ENCODE data around the gene C14orf132.

C14orf132 gene

DNA sequence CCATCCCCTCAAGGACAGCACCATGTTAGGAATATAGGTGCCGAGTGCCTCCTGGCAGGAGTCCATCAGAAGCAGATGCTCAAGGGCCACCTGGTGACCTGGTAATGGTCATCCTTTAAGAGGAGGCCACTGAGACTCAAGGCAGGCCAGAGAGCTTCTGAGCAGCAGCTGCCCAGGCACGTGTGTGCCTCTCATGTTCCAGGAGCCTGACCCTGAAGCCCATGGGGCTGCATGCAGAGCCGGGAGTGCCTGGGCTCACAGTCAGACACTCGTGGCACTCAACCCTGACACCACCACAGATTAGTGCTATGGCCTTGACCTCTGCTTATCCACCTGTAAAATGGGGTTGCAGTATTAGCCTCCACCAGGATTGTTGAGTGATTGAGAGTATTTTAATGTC is 45.6 kb downstream of the C14orf132 start:
- DNase-seq: no peak

DNA sequence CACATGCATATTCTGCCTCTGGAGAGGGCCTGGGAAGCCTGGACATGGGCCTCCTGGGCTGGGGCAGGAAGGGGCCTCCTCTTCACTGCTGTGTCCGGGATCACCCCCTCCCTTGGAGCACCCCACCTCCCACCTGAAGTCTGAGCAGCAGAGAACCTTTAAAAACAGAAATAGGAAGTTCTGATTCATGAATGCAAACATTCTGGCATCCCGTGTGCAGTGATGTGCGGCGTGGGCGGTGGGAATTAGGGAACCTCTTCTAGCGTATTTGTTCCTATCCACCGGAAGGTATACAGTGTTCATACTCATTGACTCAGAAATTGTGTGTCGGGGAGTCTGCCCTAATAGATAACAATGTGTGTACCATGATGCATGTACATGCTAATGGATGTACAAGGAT is 46.2 kb downstream of the C14orf132 start:
- peak; percentile 23 to 33 for DNase-seq

DNA sequence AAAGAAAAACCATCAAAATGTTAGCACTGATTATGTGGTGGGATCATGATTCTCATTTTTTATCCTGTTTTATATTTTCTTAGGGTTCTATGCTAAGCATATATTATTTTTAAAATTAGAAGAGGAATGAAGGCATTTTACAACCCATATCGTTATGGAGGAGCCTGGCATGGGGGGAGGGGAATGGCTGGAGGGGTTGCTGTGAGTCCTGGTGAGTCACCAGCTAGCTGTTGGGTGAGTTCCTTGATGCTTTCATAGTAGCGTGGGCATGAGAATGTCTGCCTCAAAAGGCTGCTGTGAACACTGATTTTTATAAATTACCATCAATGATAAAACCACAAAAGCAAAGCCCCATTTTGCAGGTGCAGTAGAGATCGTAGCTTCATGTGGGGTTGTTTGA is 46.9 kb downstream of the C14orf132 start:
- DNase-seq: no peak

DNA sequence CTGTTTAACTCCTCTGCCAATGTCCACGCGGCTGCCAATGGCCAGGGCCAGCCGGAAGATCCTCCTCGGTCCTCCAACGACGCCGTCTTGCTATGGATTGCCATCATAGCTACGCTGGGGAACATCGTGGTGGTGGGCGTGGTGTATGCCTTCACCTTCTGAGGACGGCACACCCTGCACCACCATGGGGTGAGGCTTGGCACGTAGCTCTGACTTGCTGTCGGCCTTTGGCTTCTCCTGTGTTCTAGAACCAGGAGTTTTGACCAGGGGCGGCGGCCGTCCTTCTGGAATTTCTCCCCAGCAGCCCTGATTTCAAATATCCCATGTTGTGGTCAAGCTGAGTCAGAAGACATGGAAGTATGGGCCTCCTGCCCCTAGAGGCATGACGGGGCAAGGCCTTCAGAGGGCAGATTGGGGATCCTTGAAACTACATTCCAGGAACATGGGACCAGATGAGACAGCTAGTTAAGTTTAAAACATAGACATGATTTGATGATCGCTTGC is 47.5 kb downstream of the C14orf132 start:
- DNase-seq: no peak

DNA sequence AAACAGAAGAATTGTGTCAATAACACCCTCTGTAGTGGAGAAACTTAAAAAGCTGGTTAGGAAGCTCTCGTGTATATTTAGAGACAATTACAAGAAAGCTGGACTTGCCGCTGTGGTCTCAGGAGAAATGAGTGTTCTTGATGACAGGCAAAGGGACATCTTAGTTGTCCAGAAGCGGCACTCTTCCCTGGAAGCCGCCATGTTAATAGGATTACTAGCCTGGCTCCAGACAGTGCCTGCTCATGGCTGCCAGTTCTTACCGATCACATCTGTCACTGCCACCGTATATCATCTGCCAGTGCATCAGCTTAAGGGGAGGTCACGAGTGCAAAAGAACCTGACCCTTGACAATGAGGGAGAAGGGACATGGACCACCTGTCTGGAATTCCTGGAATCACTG is 48.9 kb downstream of the C14orf132 start:
- no peak for DNase-seq

DNA sequence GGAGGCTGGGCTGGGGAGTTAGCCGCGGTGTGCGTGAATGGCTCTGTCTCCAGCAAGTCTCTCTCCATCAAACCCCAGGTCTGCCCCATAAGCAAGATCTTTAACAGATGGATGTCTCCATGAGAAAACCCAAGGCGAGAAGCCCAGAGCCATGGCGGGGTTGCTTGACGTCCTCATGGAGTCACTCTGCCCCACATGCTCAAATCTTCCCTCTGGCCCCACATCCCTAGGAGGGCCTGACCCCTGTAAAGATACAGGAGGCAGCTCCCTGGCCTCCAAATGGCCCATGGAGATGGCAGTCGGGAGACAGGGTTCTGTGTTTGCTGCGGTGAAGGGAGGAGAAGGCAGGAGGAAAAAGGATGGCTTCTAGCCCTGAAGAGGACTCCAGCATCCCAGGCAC is 49.3 kb downstream of the C14orf132 start:
- DNase-seq: no peak

DNA sequence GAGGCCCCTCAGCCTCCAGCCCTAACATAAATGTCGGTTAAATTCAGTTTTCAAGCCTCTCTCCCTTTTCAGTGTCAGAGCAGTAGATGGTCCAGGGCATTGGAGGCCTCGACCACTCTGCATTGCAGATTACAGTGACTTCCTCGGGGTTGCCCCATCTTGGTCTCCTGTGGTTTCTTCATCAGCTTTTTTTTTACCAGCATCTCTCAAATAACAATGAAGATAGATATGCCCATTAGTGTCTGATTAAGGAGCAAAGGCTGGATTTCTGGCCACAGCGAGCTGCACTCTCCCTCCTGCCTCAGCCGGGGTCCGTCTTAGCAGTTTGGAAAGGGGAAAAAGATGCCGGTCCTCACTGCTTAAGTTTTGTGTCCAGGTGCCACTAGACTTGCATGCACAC is 49.7 kb downstream of the C14orf132 start:
- no peak for DNase-seq

DNA sequence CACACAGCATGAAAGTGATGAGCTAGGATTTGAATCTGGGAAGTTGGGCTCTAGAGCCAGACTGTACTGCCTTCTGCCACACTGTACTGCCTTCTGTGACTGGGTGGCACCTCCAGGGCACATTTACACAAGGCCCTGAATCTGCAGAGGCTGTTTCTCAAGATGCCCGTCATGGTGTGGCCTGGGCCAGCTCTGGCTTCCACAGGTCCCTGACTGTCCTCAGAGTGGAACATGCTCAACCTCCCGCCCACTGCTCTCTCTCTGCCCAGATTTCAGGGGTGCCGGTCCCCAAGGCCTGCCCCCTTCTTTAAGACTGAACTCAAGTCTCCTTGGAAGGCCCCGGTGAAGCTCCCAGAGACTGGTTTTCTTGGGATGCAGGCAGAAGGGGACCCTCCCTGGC is 50.2 kb downstream of the C14orf132 start:
- no peak for DNase-seq

DNA sequence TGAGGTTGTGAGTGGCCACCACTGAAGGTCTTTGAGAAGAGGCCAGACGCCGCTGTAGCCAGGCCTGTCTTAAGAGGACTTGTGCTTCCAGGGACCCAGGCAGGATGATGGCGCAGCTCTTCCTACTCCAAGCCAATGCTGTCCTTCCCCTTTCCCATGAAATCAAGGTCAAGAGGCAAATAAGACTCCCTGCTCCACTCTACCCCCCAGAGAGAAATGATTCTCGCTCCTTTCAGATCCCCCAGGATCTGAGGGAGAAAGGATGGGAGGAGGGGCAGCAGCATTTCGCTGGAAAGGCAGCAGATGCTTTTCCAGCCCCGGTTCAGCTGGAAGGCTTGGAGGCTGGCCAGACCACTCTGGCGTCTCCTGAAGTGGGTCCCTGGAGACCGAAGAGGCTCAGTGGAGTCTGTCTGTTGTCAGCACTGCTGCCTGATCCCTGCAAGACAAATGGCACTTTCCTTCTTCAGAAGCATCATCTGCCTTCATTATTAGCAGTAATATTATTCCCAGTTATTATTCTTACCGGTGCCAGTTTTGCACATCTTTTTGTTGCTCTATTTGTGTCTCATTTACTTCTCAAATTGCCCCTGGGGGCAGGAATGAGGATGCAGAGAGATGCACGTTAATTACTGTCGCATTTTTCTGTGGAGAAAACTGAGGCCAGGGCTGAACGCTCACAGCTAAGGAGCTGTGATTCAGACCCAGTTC is 51.4 kb downstream of the C14orf132 start:
- DNase-seq: no peak

DNA sequence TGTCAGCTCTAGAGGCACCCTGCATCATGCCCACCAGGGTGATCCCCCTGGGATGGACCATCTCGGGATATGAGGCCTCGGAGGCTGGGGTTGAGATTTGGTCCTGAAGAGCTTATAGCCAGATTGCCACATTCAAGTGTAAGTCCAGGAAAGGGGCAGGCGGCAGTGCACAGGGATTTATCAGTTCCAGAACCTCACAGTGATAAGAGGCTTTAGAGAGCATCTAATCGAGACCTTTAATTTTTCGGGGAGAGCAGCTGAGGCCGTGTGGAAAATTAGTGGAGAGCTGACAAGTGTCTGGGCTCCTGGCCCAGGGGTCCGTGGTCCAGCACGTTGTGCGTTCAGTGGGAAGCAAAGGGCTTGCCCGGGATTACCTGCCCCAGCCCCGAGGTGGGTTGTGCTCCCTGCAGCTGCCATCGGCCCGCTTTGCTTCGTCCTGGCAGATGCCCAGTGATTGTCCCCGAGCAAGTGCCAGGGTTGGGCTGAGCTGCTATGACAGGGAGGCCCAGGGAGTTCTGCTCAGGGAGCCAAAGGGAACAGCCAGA is 52.1 kb downstream of the C14orf132 start:
- no peak for DNase-seq

DNA sequence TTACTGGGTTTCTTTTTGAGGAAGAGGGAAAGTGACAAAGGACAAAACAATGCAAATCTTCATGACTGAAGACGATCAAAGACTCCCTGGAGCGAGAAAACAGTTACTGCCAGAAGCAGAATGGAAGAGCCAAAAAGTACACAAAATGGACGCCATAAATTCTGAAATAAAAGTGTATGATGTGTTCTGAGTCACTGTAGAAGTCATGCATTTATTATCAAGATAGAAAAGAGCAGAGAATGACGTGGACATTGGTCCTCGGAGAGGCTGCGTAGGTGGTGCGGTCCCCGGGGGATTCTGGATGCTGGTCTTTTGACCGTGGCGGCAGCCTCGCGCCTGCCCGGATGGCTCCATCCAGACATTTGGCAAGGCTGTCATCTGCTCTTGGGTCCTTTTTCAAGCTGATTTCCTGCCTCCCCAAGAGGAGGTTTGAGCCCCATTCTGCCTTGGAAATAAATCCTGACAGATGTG is 52.8 kb downstream of the C14orf132 start:
- DNase-seq: no peak

DNA sequence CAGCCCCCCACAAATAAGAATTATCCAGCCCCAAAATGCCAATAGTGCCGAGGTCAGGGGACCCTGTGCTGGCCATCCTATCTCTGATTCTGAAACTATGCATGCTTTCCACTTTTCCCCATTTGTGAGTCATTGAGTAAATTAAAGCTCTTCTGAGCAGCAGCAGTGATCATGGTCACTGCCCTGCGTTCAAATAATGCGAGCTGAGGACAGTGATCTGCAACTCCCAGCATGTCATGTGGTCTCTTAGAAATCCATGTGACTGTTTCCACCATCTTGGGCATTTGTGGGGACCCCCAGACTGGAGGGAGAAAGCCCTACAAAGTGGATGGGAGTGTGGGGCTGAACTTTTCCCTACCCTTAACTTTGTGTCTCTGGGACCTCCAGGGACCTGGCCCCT is 53.8 kb downstream of the C14orf132 start:
- DNase-seq: no peak

DNA sequence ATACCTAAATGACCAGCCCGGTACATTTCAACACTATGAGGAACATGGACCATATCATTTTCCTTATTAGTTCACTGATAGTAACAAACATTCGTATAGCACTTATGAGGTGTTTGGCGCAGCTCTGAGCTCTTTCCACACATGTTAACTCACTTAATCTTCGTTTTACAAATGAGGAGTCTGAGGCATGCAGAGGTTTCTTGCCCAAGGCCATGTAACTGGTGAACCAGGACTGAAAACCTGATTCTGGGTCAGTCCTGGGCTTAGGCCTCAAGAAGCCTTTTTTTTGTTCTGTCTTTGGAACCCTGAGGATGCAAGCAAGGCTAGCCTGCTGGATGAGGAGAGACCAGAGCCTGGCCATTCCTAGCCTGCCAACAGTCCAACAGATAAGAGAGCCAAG is 55.0 kb downstream of the C14orf132 start:
- no peak for DNase-seq

DNA sequence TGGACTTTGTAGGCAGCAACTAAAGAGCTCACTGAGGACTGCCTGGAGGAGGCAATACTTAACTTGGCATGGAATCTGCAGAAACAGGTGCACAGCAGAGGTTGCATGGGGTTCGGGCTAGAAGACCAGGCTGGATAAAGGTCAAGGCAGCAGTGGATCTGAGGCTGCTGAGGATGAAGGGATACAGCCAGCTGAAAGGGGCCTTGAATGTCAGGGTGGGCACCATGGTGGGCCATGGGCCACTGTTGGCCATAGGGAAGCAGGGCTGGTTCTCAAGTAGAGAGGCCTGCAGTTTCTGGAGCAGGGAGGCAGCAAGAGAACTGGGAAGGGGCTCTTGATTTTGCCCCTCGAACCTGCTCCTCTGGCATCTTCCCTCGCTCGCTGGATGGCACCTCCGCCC is 55.5 kb downstream of the C14orf132 start:
- no peak for DNase-seq

DNA sequence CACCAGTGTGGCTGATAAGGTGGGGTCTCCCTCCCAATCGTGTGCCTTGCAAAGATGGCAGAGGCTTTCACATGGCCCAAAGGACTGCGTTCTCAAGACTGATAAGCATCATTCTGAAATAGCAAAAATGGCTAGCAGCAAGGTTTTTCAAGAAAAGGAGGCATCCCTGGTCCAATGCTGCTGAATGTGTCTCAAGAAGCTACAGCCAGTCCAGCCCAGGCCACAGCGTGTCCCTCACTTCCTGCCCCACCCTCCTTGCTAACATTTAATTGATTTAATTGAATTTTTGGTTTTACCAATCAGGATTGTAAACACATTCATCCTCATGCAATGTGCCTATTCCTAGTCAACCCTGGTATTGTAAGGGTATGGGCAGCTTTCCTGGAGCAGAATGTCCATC is 55.9 kb downstream of the C14orf132 start:
- DNase-seq: no peak

DNA sequence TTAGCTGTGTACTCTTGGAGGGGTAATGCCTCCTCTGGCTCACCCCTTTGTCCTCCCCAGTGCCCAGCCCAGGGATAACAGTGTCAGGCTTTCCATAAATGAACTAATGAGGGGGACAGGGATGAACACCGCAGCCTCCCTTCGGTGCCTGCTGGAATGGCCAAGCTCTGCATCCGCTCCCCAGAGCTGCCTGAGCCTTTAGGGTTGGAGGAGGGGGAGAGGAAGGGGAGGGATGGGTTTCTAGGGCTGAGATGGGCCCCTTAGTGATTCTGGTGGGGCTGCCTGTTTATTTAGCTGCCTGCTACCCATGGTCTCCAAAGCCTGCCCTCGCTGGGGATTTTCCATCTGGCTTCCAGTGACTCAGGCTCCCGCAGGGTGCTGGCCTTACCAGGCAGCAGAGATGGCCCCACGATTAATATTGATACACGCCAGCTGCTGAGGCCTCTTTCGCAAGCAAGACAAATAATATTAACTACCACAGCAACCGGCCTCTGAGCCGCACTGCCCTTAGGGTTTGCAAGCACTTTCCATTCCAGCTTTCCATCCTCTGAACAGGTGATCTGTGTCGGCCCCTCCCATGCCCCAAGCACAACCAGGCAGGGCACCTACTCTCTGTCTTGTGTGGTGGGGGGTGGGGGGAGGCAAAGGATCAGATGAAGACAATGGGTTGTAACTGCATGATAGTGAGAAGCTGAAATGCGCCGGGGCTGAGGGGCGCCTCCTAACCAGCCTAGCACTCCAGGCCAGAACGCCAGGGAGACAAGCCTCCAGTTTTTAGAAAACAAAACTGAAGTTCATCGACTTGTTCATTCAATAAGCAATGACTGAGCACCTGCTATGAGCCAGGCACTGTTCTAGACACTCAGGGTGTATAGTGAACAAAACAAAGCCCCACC is 56.7 kb downstream of the C14orf132 start:
- DNase-seq: no peak

DNA sequence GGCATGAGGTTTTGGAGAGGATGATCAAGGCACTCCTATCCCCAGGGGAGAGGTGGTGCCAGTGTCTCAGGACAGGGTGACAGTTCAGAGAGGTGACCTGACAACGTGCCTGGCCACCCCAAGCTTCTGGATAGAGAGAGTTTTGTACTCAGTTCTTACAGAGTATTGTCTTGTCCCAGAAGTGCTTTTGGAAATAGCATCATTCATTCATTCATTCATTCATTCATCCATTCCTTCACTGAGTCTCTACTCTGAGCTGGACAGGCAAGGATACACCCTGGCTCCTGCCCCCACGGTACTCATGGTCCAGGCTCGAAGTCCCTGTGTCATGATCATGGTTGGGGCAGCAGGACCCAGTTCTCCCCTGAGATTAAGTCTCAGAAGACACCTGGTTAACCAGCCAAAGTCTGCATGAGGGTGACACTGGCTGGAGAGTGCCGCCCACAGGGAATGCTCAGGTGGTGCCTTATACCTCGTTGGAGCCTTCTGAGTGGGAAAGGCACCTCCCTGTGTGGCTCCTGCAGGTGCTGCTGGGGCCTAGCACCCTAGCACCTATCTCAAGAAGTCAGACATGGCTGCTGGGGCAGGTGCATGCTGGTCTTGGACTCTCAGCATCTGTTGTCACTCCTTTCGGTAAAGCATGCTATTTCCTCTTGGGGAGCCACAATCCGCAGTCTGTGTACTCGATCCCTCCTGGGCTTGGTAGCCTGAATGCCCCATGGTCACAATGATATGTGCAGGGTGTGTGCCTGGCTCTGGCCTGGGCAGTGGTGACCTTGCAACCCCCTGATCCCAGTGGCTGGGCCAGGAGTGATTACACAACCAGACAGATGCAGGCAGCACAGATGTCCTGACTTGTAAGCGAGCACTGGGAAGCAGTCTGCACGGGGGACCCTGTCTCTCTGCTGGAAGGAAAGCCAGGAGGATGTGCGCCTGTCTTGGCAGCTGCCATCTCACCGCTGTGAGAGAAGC is 57.8 kb downstream of the C14orf132 start:
- no peak for DNase-seq

DNA sequence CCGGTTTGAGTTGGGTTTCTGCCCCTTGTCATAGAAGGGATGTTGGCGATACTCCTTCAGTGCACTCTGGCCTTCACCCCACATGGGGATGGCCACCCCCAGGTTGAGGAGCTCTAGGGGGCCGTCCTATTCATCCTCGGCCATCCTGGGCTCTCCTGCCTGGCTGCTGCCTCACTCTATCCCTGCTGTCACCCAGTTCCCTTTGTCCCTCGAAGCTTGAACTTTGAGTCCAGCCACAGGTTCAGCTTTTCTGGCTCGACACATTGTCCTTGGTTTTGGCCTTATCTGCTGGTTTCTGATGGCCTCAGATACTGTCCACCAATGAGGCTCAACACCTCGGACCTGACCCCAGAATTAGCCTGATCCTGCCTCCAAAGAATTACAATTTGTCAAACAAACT is 58.6 kb downstream of the C14orf132 start:
- DNase-seq: no peak

DNA sequence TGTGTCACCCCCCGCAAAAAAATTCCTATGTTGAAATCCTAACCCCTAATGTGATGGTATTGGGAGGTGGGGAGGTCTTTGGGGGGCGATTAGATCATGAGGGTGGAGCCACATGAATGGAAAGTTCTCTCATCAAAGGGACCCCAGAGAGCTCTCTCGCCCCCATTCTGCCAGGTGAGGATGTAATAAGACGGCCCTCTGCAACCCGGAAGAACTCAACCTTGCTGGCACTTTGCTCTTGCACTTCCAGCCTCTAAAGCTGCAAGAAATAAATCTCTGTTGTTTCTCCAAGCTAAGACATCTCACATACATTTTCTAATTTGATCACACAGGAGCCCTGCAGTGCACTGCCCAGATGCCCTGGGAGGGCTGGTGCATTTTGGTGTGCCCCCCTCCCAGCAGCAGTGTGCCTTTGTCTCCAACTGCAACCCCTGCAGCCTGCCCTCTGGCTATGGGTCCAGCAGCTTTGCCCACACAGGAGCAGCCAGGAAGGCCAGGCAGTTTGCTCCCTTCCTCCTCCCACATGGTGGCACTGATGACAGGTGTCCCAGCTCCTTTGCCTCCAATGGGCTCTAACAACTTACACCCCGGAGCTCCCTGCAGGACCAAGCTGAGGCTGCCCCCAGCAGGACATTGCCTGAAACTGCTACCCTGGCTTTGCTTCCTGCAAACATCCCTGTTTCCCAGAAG is 59.3 kb downstream of the C14orf132 start:
- DNase-seq: peak; percentile 12 to 16

DNA sequence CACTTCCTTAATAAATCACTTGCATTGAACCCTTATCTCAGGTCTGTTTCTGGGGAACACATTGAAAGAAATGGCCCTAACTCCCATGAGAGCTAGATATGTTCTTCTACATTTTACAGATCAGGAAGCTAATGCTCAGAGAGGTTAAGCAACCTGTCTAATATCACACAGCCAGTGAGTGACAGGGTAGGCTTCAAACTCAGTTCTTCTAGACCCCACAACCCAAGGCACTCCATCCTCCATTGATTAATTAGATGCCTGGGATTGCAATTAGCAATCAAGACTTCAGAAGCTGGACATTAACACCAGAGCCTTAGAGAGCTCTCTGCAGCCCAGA is 59.8 kb downstream of the C14orf132 start:
- no peak for DNase-seq

DNA sequence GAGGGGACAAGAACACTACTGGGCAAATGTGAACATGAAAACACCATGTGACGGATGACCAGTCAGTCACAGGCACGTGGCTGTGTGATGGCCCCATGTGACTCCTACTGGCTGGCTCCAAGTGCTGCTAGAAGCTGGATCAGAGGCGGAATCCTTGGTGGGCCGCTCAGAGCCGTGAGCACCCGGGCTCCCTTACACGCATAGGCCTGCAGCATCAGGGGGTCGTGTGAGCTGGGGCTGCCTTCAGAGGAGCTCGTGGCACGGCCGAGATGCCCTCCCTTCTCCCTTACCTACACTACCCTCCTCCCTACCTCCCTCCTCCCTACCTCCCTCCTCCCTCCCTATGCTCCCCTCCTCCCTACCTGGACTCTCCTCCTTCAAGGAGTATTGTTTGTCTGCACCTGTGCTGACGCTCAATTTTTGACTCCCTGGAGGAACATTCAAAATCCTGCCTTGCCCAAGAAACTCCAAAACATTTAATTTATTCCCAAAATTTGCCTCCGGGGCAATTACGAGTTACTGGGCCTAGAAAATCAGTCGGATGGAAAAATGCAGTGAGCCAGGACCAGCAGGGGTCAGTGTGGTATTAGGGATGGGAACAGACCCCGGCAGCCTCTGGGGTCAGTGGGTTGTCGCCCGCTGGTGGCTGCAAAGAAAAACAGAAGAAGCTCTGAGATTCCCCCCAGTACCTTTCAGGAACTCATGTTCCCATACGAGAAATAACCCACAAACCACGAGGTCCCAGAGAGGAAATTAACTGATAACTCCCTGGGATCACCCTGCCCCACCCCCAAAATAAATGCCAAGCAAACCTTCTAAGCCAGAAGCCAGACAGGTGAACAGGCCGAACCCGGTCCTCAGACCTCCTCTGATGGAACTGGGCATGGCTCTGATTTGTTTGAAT is 61.3 kb downstream of the C14orf132 start:
- peak; percentile 39 to 65 for DNase-seq

All from inflammatory macrophage treated with lipopolysaccharide for 1 hour (primary cell).